ENCODE measurements around the gene TMEM109.
A peak's percentile ranks its signal among the peaks of the same experiment; 100 is the strongest.

The TMEM109 gene

GRCh38 chr11:60895687-60896086 lies 18.3 kb upstream of the TMEM109 start:
- H3K4me3 ChIP-seq (ENCODE audit: low read depth, low read length) = no peak overlapping the region
- no peak for TF ChIP-seq CTCF (IDR thresholded peaks at IDR 0.05; ENCODE audit: borderline replicate concordance, insufficient read depth, low read depth, low read length)

GRCh38 chr11:60897496-60897895 lies 16.5 kb upstream of the TMEM109 start:
- no peak overlapping the region for H3K4me3 ChIP-seq (ENCODE audit: low read depth, low read length)
- no peak for TF ChIP-seq CTCF (IDR thresholded peaks at IDR 0.05; ENCODE audit: borderline replicate concordance, insufficient read depth, low read depth, low read length)

- TF ChIP-seq CTCF (IDR thresholded peaks at IDR 0.05; ENCODE audit: borderline replicate concordance, insufficient read depth, low read depth, low read length) = peak; percentile 90
- H3K4me3 ChIP-seq (ENCODE audit: low read depth, low read length) = no peak overlapping the region
Observed at GRCh38 chr11:60899046-60899936, 14.7 kb upstream of the TMEM109 start.

GRCh38 chr11:60899977-60900376 lies 14.0 kb upstream of the TMEM109 start:
- H3K4me3 ChIP-seq (ENCODE audit: low read depth, low read length) = no peak overlapping the region
- TF ChIP-seq CTCF (IDR thresholded peaks at IDR 0.05; ENCODE audit: borderline replicate concordance, insufficient read depth, low read depth, low read length) = no peak

GRCh38 chr11:60900673-60901404 lies 13.1 kb upstream of the TMEM109 start:
- TF ChIP-seq CTCF (IDR thresholded peaks at IDR 0.05; ENCODE audit: borderline replicate concordance, insufficient read depth, low read depth, low read length) = no peak
- H3K4me3 ChIP-seq (ENCODE audit: low read depth, low read length) = no peak overlapping the region

- no peak overlapping the region for H3K4me3 ChIP-seq (ENCODE audit: low read depth, low read length)
- no peak for TF ChIP-seq CTCF (IDR thresholded peaks at IDR 0.05; ENCODE audit: borderline replicate concordance, insufficient read depth, low read depth, low read length)
Observed at GRCh38 chr11:60902625-60903024, 11.3 kb upstream of the TMEM109 start.
